ENCODE data around the gene TAB2.

The TAB2 gene

DNA sequence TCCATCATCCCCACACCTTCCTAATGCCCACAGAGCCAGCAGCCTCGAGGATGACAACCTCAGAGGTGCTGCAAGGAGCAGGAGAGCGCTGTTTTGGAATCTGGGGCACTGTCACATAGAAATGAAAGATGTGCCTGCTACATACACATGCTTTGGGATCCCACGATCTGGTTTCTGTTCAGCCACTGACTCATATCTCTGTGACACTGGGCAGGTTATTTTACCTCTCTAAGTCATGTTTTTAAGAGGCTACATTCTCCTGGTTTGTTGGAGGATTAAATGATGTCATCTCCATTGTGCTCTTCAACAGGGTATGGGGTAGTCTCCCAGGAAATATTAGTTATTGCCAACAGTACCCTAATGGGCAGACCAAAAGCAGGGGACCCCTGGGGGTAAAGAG lies 32.6 kb upstream of the TAB2 start:
- Histone ChIP-seq H3K27me3 (replicated peaks) (no peaks in the 10 kb centered on the region), H3K27ac (no peak overlapping the region), H3K36me3 (replicated peaks) (no peaks in the 10 kb centered on the region), H3K4me3 (ENCODE audit: low read depth, low read length) (no peak overlapping the region)
- TF ChIP-seq, protein P1, sequence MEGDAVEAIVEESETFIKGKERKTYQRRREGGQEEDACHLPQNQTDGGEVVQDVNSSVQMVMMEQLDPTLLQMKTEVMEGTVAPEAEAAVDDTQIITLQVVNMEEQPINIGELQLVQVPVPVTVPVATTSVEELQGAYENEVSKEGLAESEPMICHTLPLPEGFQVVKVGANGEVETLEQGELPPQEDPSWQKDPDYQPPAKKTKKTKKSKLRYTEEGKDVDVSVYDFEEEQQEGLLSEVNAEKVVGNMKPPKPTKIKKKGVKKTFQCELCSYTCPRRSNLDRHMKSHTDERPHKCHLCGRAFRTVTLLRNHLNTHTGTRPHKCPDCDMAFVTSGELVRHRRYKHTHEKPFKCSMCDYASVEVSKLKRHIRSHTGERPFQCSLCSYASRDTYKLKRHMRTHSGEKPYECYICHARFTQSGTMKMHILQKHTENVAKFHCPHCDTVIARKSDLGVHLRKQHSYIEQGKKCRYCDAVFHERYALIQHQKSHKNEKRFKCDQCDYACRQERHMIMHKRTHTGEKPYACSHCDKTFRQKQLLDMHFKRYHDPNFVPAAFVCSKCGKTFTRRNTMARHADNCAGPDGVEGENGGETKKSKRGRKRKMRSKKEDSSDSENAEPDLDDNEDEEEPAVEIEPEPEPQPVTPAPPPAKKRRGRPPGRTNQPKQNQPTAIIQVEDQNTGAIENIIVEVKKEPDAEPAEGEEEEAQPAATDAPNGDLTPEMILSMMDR (IDR thresholded peaks at IDR 0.05; ENCODE audit: low read depth, low read length, missing control alignments): no peak
- in situ Hi-C loops (cut with HindIII; ENCODE audit: low pct_ligation_motif_present, low sequenced_read_pairs): no loop called here
- no peak for DNase-seq

DNA sequence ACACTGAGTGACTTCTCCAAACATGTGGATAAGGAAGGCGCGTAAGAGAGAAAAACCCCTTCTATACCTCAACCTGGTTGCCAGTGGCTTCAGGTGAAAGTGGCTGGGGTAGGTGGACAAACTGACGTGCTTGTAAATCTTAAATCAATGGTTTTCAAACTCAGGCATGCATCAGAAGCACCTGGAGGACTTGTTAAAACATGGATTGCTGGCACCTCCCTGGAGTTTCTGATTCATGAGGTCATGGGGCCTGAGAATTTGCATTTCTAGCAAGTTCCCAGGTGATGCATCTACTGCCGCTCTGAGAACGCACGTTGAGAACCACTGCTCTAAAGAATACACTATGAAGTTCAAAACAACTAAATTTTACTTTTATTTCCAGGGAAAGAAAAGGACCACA lies 31.9 kb upstream of the TAB2 start:
- Histone ChIP-seq H3K36me3 (replicated peaks) (no peaks in the 10 kb centered on the region), H3K27ac (no peak overlapping the region), H3K27me3 (replicated peaks) (no peaks in the 10 kb centered on the region), H3K4me3 (ENCODE audit: low read depth, low read length) (no peak overlapping the region)
- in situ Hi-C loops (cut with HindIII; ENCODE audit: low pct_ligation_motif_present, low sequenced_read_pairs): no loop called here
- no peak for DNase-seq
- TF ChIP-seq, protein P1 (IDR thresholded peaks at IDR 0.05; ENCODE audit: low read depth, low read length, missing control alignments): no peak

DNA sequence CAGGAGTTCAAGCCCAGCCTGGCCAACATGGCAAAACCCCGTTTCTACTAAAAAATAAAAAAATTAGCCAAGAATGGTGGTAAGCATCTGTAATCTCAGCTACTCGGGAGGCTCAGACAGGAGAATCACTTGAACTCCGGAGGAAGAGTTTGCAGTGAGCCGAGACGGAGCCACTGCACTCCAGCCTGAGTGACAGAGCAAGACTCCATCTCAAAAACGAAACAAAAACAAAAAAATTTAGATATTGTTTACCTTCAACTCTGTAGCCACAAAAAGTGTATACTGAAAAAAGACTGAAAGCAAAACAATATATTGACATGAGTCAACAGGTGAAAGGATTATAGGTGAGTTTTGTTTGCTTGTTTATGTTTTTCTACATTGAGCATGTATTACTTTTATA lies 30.6 kb upstream of the TAB2 start:
- no peak for DNase-seq
- H3K27me3 ChIP-seq (replicated peaks): no peaks in the 10 kb centered on the region
- no peak overlapping the region for H3K27ac ChIP-seq
- TF ChIP-seq, protein P1 (IDR thresholded peaks at IDR 0.05; ENCODE audit: low read depth, low read length, missing control alignments): no peak
- no peak overlapping the region for H3K4me3 ChIP-seq (ENCODE audit: low read depth, low read length)
- no peaks in the 10 kb centered on the region for H3K36me3 ChIP-seq (replicated peaks)
- in situ Hi-C loops (cut with HindIII; ENCODE audit: low pct_ligation_motif_present, low sequenced_read_pairs): no loop called here

DNA sequence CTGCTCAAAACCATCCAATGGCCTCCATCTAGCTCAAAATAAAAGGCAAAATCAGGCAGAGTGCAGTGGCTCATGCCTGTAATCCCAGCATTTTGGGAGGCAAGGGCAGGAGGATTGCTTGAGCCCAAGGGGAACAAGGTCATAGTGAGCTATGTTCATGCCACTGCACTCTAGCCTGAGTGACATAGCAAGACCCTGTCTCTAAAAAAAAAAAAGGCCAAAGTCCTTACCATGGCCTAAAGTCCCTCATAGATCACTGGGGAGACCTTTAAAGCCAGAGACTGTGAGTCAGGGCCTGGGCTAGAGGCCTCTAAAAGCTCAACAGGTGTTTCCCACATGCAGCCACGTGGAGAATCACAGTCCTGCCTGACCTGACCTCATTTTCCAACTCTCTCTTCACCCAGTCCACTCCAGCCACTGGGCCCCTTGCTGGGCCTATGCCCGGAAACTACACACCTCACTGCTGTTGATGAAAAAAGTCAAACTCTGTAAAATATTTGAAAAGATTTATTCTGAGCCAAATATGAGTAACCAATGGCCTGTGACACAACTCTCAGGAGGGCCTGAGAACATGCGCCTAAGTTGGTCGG lies 28.2 kb upstream of the TAB2 start:
- no peak overlapping the region for H3K4me3 ChIP-seq (ENCODE audit: low read depth, low read length)
- no peaks in the 10 kb centered on the region for H3K36me3 ChIP-seq (replicated peaks)
- TF ChIP-seq, protein P1 (IDR thresholded peaks at IDR 0.05; ENCODE audit: low read depth, low read length, missing control alignments): no peak
- in situ Hi-C loops (cut with HindIII; ENCODE audit: low pct_ligation_motif_present, low sequenced_read_pairs): no loop called here
- H3K27me3 ChIP-seq (replicated peaks): no peaks in the 10 kb centered on the region
- DNase-seq: no peak
- H3K27ac ChIP-seq: no peak overlapping the region

DNA sequence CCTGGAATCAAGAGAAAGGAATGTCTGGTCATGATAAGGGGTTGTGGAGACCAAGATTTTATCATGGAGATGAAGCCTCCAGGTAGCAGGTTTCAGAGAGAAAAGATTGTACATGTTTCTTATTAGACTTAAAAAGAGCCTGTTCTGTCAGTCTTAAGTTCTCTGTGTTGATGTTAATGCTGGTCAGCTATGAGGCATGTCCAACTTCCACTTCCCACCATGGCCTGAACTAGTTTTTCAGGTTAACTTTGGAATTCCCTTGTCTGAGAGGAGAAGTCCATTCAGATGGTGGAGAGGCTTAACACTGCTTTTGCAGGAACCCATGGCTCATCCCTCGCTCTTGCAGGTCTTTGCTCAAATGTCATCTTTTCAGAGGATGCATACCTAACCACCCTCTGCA lies 27.5 kb upstream of the TAB2 start:
- TF ChIP-seq, protein P1 (IDR thresholded peaks at IDR 0.05; ENCODE audit: low read depth, low read length, missing control alignments): no peak
- in situ Hi-C loops (cut with HindIII; ENCODE audit: low pct_ligation_motif_present, low sequenced_read_pairs): no loop called here
- Histone ChIP-seq H3K27ac (no peak overlapping the region), H3K36me3 (replicated peaks) (no peaks in the 10 kb centered on the region), H3K4me3 (ENCODE audit: low read depth, low read length) (no peak overlapping the region), H3K27me3 (replicated peaks) (no peaks in the 10 kb centered on the region)
- no peak for DNase-seq

DNA sequence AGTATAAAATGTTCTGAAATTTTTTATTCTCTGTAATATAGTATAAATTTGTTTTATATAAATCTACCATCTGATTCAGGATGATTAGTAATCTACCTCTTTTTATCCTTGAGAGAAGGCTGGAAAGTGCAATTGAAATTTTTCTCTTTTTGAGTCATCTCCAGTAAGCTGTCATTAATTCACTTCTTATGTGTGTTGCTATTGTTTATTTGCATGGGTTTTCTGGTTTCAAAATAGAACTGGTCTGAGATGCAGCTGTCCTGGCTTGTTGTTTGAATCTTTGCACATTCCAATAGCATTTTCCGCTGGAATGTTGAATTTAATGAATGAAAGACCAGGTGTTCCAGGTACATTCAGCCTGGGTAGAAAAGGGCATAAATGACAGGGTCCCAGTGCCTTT lies 24.3 kb upstream of the TAB2 start:
- H3K27ac ChIP-seq: no peak overlapping the region
- H3K36me3 ChIP-seq (replicated peaks): no peaks in the 10 kb centered on the region
- H3K27me3 ChIP-seq (replicated peaks): no peaks in the 10 kb centered on the region
- no peak for DNase-seq
- H3K4me3 ChIP-seq (ENCODE audit: low read depth, low read length): no peak overlapping the region
- TF ChIP-seq, protein P1 (IDR thresholded peaks at IDR 0.05; ENCODE audit: low read depth, low read length, missing control alignments): no peak
- in situ Hi-C loops (cut with HindIII; ENCODE audit: low pct_ligation_motif_present, low sequenced_read_pairs): no loop called here
